T-helper 2 cell treated with Interferon-gamma antibody and Interleukin-4, amounts not matched to agents 5 μg/mL and 100 μg/mL, for 36 hours (primary cell): ENCODE results near the gene HIC1.
"Not testable (repeated sequence)": the region's sequence is repeated elsewhere in the genome, so short reads cannot be mapped to it uniquely, and the experiment has no call there.

Experiments
- DNase-seq: peaks from one replicate; pipeline ENCODE4 v3.0.0; 2021; ENCODE audit warnings: low spot score
- H3K27ac Mint-ChIP-seq: one replicate; pipeline ENCODE4 v1.8.0; 2021; ENCODE audit warnings: mild to moderate bottlenecking, mixed read lengths
- H3K27me3 Mint-ChIP-seq: one replicate; pipeline ENCODE4 v1.8.0; 2021; ENCODE audit warnings: low read depth, mixed read lengths
- H3K36me3 Mint-ChIP-seq: one replicate; pipeline ENCODE4 v1.8.0; 2021; ENCODE audit warnings: low read depth, mixed read lengths
- H3K4me1 Mint-ChIP-seq: one replicate; pipeline ENCODE4 v1.8.0; 2021; ENCODE audit warnings: low read depth, mixed read lengths
- H3K4me3 Mint-ChIP-seq: one replicate; pipeline ENCODE4 v1.8.0; 2022; ENCODE audit warnings: mild to moderate bottlenecking, moderate library complexity, mixed read lengths
- H3K9me3 Mint-ChIP-seq: one replicate; pipeline ENCODE4 v1.8.0; 2021; ENCODE audit warnings: mixed read lengths

HIC1 gene, protein sequence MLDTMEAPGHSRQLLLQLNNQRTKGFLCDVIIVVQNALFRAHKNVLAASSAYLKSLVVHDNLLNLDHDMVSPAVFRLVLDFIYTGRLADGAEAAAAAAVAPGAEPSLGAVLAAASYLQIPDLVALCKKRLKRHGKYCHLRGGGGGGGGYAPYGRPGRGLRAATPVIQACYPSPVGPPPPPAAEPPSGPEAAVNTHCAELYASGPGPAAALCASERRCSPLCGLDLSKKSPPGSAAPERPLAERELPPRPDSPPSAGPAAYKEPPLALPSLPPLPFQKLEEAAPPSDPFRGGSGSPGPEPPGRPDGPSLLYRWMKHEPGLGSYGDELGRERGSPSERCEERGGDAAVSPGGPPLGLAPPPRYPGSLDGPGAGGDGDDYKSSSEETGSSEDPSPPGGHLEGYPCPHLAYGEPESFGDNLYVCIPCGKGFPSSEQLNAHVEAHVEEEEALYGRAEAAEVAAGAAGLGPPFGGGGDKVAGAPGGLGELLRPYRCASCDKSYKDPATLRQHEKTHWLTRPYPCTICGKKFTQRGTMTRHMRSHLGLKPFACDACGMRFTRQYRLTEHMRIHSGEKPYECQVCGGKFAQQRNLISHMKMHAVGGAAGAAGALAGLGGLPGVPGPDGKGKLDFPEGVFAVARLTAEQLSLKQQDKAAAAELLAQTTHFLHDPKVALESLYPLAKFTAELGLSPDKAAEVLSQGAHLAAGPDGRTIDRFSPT

DNA sequence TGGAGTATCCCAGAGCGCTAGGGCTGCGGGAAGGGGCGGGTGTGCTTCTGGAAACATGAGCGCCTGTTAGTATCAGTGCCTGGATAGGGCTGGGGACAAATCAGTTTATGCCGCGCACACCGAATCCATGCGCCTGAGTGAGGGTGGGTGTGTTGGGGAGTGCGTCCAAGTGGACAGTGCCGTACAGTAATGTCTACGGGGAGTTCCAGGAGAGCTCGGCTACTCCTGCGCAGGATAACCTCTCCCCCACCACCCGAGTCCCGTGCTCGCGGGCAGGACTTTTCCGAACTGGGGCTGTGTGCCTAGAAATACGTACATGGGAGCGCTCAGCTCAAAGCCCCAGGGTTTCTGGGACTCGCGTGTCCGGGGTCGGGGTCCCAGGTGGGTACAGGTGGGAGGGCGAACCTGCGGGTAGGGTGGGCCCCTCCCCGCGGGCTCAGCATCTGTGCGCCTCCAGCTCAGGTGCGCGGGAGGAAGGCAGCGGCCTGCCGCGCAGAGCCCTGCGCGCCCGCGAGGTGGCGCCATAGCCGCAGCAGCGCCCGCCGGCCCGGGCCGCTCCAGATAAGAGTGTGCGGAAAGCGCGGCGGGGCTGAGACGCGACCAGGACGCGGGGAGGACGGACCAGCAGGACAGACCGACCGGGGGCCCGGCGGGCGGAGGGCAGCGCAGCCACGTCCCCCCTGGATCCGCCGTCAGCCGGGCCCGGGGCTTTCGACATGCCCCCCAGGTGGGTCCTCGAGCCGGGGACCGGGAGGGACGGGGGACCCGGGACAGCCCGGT is at the start of gene HIC1:
Gene HIC1, plus strand, starts transcription at position 592 of the 780 bp plus-strand sequence. CDS start 1,588 bp downstream, outside the sequence.
- Mint-ChIP-seq H3K4me3 (peak within 1 kb of the TSS; percentile 81), H3K27ac (peak within 1 kb of the TSS; percentile 84), H3K36me3 (peaks cover 11% of the 10 kb centered on the region), H3K4me1 (peaks cover 16% of the 10 kb centered on the region), H3K27me3 (peaks cover 16% of the 10 kb centered on the region), H3K9me3 (no peaks in the 10 kb centered on the region)
- peak; percentile 86 for DNase-seq

DNA sequence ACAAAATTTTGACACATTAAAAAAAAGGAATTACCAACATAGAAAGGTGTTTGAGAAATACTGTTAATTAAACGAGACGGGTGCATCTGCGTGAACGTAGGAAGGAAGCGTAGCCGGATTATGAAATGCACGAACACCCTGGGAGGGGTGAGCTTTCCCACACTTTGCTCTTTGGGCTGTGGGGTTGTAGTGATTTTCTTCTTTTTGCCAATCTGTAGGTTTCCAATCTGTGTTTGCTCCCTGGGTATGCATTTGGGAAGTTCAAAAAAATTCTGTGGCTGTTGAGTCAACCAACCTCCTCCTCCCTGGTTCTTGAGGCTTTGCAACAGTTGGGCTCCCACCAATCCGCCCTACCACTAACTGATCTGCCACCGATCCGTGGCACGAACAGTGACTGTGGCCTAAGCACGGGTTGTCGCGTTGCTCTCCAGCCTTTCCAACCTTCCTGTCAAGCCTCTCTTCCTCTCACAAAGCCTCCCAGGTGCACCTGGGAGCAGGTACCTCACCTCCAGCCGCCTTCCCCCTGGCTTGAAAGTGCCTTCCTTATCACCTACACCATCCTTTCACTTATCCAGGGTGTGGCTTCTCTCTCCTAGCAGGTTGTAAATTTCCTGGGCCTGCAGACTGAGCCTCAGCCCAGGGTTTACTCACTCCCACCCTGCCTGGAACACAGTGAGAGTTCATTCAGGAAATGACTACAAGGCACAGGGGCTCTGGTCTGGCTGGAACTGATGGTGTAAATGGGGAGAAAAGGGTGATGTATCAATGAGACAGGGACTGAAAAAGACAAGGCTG is 46.4 kb upstream of the HIC1 start:
- peak overlapping the region; percentile 37 for H3K27ac Mint-ChIP-seq
- H3K36me3 Mint-ChIP-seq, result no peaks in the 10 kb centered on the region
- no peak overlapping the region for H3K4me3 Mint-ChIP-seq
- H3K4me1 Mint-ChIP-seq, result peaks cover 3% of the 10 kb centered on the region
- peaks cover 10% of the 10 kb centered on the region for H3K27me3 Mint-ChIP-seq
- DNase-seq, result no peak
- H3K9me3 Mint-ChIP-seq, result no peaks in the 10 kb centered on the region

DNA sequence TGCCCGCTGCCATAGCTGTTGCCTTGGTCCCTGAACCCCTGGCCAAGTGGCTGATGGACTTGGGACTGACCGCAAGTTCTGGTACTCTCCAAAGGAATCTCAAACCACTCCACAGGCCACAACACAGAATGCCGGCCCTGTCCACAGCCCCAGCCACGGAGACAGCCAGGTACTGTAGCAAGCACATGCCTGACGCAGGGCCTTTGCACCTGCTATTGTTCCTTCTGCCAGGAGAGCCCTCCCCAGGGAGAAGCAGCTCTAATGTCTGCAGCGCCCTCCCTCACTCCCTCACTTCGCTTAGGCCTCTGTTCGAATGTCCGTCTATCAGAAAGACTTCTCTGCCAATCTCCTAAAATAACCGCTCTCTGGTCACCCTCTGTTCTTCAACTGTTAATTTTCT is 45.2 kb upstream of the HIC1 start:
- Mint-ChIP-seq H3K4me3 (no peak overlapping the region), H3K27ac (no peak overlapping the region), H3K4me1 (peaks cover 3% of the 10 kb centered on the region), H3K9me3 (no peaks in the 10 kb centered on the region), H3K27me3 (peaks cover 12% of the 10 kb centered on the region), H3K36me3 (no peaks in the 10 kb centered on the region)
- no peak for DNase-seq

DNA sequence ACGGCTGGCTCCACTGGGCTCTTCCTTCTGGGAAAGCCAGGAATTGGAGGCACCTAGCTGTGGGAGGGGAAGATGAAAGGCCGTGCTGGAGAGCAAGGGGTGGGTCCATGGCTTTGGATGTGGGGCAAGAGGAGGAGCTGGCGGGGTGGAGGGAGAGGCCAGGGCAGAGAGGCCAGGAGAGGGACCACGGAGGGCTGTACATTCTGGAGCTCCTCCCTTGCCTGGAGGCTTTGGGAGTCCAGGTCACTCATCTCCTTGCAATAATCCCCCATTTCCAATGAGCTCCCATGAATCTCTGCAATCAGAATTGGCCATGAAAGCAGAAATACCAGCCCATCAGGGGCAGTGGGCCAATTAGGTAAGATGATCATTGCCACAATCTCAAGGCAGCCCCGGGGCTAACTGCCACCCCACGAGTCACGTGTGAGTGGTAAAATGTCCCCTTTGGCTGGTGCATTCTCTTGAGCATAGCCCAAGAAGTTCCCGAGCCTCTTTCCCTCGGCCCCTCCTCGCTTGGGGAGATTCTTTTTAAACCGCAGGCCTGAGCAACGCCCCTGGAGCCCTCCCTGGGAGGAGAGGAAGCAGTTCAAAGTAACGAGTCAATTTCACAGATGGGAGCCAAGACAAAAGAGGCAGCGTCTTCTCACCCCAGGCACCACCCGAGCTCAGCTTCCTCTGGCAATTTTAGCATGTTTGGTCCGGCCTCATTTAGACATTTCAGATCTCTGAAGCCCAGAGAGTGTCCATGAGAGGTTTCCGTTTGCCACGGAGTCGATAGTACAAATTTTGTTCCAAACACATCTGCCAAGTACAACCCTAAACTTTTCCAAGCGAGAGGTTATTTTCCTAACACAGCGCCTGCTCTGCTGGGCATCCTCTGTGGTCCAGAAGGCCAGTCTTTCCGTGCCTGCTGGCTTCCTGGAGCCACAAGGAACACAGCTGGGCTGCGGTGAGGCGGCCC is 43.2 kb upstream of the HIC1 start:
- no peaks in the 10 kb centered on the region for H3K36me3 Mint-ChIP-seq
- peaks cover 3% of the 10 kb centered on the region for H3K4me1 Mint-ChIP-seq
- H3K27ac Mint-ChIP-seq, result no peak overlapping the region
- no peak overlapping the region for H3K4me3 Mint-ChIP-seq
- H3K27me3 Mint-ChIP-seq, result peaks cover 14% of the 10 kb centered on the region
- DNase-seq, result no peak
- H3K9me3 Mint-ChIP-seq, result no peaks in the 10 kb centered on the region

GRCh38 chr17:2012499-2012898 is 42.4 kb upstream of the HIC1 start:
- Mint-ChIP-seq H3K36me3 (no peaks in the 10 kb centered on the region), H3K27ac (no peak overlapping the region), H3K9me3 (no peaks in the 10 kb centered on the region), H3K4me3 (no peak overlapping the region), H3K4me1 (peaks cover 3% of the 10 kb centered on the region), H3K27me3 (peaks cover 14% of the 10 kb centered on the region)
- no peak for DNase-seq

DNA sequence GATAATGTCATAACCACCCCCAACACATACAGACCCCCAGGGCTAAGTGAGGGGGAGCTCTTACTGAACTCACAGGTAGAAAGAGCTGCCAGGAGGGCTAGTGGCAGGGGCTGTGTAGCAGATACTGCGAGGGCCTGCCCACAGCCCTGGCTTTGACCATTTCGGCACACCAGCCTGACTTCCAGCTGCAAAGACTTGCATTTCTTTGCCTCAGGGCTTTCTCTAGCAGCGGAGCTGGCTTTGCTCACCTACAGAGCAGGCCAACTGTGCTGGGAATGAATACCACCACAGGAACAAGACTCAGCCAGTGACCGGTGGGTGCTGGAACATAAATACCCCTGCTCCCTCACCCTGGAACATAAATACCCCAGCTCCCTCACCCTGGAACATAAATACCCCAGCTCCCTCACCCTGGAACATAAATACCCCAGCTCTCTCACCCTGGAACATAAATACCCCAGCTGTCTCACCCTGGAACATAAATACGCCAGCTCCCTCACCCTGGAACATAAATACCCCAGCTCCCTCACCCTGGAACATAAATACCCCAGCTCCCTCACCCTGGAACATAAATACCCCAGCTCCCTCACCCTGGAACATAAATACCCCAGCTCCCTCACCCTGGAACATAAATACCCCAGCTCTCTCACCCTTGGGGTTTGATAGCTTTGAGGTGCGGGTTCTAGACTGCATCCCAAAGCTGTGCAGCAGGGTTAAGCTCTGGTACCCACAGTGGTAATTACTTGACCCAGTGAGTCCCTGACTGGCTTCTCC is 41.5 kb upstream of the HIC1 start:
- not testable (repeated sequence) for H3K9me3 Mint-ChIP-seq, H3K36me3 Mint-ChIP-seq, DNase-seq, H3K27ac Mint-ChIP-seq, H3K4me3 Mint-ChIP-seq, H3K4me1 Mint-ChIP-seq
- peaks cover 20% of the 10 kb centered on the region for H3K27me3 Mint-ChIP-seq

DNA sequence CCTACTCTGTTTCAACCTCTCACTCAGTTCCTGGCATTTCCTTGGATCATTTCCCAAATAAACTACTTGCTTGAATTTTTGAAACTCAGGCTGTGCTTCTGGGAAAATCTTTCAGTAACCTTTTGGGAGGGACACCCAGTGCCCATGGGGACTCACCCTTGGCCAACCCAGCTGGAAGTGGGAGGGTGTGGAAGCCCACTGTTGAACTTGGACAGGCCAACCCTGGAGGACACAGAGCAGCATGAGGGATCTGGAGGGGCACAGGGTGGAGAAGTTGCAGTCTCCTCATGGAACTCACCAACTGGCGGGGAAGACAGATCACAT is 40.9 kb upstream of the HIC1 start:
- H3K36me3 Mint-ChIP-seq, result no peaks in the 10 kb centered on the region
- H3K4me1 Mint-ChIP-seq, result peaks cover 3% of the 10 kb centered on the region
- H3K4me3 Mint-ChIP-seq, result no peak overlapping the region

GRCh38 chr17:2015314-2015713 is 39.6 kb upstream of the HIC1 start:
- no peak overlapping the region for H3K4me3 Mint-ChIP-seq
- H3K9me3 Mint-ChIP-seq, result no peaks in the 10 kb centered on the region
- peaks cover 3% of the 10 kb centered on the region for H3K4me1 Mint-ChIP-seq
- no peak for DNase-seq
- H3K36me3 Mint-ChIP-seq, result no peaks in the 10 kb centered on the region
- no peak overlapping the region for H3K27ac Mint-ChIP-seq
- peaks cover 34% of the 10 kb centered on the region for H3K27me3 Mint-ChIP-seq

More for the DNA sequence above, 40.9 kb upstream of the HIC1 start:
- no peaks in the 10 kb centered on the region for H3K9me3 Mint-ChIP-seq
- H3K27ac Mint-ChIP-seq, result no peak overlapping the region
- H3K27me3 Mint-ChIP-seq, result peaks cover 22% of the 10 kb centered on the region
- DNase-seq, result no peak

DNA sequence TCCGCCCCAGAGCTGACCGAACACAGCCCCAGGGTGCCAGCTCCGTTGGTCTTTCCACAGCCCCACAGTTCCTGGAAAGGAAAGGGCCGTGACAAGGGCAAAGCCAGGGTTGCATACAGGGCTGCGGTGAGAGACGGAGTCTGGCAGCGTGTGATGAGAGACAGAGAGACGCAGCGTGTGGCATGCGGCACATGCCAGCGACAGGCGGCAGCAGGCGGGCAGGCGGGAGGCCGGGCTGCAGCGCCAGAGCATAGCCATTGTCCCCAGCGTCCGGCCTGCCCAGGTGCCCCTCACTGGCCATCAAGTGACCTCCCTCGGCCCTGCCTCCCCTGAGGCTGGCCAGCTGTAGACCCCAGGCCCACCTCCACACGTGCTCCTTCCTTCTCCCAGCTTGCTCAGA is 38.4 kb upstream of the HIC1 start:
- Mint-ChIP-seq H3K4me3 (no peak overlapping the region), H3K27me3 (peaks cover 40% of the 10 kb centered on the region), H3K27ac (no peak overlapping the region), H3K4me1 (peaks cover 5% of the 10 kb centered on the region), H3K9me3 (no peaks in the 10 kb centered on the region), H3K36me3 (no peaks in the 10 kb centered on the region)
- no peak for DNase-seq

GRCh38 chr17:2017274-2017941 is 37.5 kb upstream of the HIC1 start:
- Mint-ChIP-seq H3K9me3 (no peaks in the 10 kb centered on the region), H3K36me3 (no peaks in the 10 kb centered on the region), H3K4me1 (peaks cover 2% of the 10 kb centered on the region), H3K27ac (no peak overlapping the region), H3K4me3 (no peak overlapping the region), H3K27me3 (peaks cover 35% of the 10 kb centered on the region)
- no peak for DNase-seq

DNA sequence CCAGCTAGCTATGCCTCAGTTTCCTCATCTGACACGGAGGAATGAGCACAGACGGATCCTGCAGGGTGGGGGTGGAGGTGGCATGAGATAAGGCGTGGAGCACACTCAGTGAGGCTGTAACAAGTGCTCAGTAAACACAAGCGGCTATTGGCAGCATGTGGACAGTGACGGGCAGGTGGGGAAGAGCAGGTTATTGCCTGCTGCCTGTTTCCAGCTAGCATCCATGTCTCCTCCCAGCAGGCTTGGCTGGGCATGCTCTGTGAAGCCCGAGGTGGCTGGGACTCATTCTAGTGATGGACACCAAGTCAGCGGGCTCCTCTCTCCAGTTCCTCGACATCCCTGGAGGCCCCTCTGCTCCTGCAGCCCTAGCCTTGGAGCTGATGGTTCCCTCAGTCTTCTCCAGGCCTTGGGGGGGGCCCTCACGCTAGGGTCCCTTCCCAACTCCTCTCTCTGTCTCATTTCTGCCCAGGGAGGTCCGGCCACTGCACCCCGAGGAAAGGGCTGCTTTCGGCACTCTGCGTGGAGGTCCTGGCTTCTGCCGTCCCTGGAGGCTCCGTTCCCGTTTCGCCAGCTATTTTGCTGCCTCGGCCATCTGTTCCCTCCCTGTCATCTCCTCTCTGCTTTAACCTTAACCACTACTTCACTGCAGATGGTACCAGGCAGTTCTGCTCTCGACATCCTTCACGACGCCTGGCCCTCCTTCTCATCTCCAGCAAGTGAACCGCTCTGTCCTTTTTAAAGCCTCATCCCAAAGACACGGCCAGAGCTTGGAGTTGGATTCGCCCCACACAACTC is 36.0 kb upstream of the HIC1 start:
- peaks cover 2% of the 10 kb centered on the region for H3K4me1 Mint-ChIP-seq
- peaks cover 46% of the 10 kb centered on the region for H3K27me3 Mint-ChIP-seq
- no peaks in the 10 kb centered on the region for H3K9me3 Mint-ChIP-seq
- H3K36me3 Mint-ChIP-seq, result no peaks in the 10 kb centered on the region
- no peak for DNase-seq
- no peak overlapping the region for H3K4me3 Mint-ChIP-seq
- no peak overlapping the region for H3K27ac Mint-ChIP-seq
